Peyer's patch (tissue), 4 donors: ENCODE data around the gene NFE2L1.
A peak's percentile ranks its signal among the peaks of the same experiment; 100 is the strongest.

Experiments
- CTCF ChIP-seq, 6 experiments: fragments of 450-650 bp in 4 of 6; fragments of 200-600 bp in 2 of 6; sonication (generic) in 1 of 6; IDR thresholded peaks; one replicate each; pipeline ENCODE4 v1.5.1; 2017 to 2019; ENCODE audit warnings: antibody characterized with exemption in 6 of 6, mild to moderate bottlenecking in 3 of 6, moderate library complexity in 1 of 6
- POLR2A ChIP-seq, 2 donors: fragments of 450-650 bp; IDR thresholded peaks; one replicate each; pipeline ENCODE4 v1.5.1; 2017; ENCODE audit warnings: antibody characterized with exemption in 2 of 2, mild to moderate bottlenecking in 2 of 2, moderate library complexity in 2 of 2

- peak in 2 of 6 experiments; percentile 3 to 7 for TF ChIP-seq CTCF (IDR thresholded peaks at IDR 0.05)
- TF ChIP-seq POLR2A (IDR thresholded peaks at IDR 0.05), result peak; percentile 77 to 86
Measured at GRCh38 chr17:48048384-48049126, 396 bp downstream of the NFE2L1 start.
